Measurements from ENCODE around the gene C16orf78. TPM values are rescaled to one million over a fixed set of nuclear protein-coding genes. Genes with fewer than 3 reads are reported as not detected.

C16orf78 gene
- total RNA-seq, 1 experiment from 2014 or later = not detected

DNA sequence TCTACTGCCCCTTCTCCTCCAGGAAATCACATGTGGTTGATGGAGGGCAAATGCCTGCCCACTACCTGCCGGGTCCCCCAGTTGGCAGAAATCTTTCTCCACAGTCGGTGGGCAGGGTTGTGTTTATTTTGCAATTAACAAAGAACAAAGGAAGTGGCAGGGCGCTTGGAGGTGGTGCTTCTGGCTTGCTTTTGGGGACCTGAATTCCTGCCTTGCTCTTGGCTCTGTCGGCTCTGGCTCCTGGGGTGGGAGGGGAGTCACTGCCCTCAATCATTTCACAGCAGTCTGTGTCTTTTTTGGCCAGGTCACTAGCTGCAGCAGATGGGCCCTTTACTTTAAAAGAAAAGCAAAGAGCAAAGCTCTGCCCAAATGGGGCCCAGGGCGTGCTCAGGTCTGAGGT is 69.2 kb downstream of the C16orf78 start:
- Histone ChIP-seq H3K4me3 (ENCODE audit: low read depth, low read length, poor library complexity, severe bottlenecking) (no peak overlapping the region), H3K9me3 (ENCODE audit: low read depth, low read length, poor library complexity, severe bottlenecking) (no peaks in the 10 kb centered on the region), H3K36me3 (ENCODE audit: insufficient read depth, low read length, poor library complexity, severe bottlenecking) (no peaks in the 10 kb centered on the region), H3K4me1 (ENCODE audit: insufficient read depth, low read length, poor library complexity, severe bottlenecking) (no peaks in the 10 kb centered on the region), H3K27ac (ENCODE audit: low read depth, low read length, poor library complexity, severe bottlenecking) (no peak overlapping the region), H3K27me3 (replicated peaks; ENCODE audit: insufficient read depth, low read depth, low read length, poor library complexity) (peaks cover 14% of the 10 kb centered on the region)
- BruUV-seq (replicated peaks) = no TSS peak
- ChIA-PET CTCF (no interaction called here), POLR2A (ENCODE audit: low non-redundant PET) (no interaction called here)
- TF ChIP-seq EZH2 (IDR thresholded peaks at IDR 0.05; ENCODE audit: borderline replicate concordance, low read depth, low read length, poor library complexity, severe bottlenecking) = no peak
- TF ChIP-seq, protein P1, sequence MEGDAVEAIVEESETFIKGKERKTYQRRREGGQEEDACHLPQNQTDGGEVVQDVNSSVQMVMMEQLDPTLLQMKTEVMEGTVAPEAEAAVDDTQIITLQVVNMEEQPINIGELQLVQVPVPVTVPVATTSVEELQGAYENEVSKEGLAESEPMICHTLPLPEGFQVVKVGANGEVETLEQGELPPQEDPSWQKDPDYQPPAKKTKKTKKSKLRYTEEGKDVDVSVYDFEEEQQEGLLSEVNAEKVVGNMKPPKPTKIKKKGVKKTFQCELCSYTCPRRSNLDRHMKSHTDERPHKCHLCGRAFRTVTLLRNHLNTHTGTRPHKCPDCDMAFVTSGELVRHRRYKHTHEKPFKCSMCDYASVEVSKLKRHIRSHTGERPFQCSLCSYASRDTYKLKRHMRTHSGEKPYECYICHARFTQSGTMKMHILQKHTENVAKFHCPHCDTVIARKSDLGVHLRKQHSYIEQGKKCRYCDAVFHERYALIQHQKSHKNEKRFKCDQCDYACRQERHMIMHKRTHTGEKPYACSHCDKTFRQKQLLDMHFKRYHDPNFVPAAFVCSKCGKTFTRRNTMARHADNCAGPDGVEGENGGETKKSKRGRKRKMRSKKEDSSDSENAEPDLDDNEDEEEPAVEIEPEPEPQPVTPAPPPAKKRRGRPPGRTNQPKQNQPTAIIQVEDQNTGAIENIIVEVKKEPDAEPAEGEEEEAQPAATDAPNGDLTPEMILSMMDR (conservative IDR thresholded peaks at IDR 0.05; ENCODE audit: low read depth, low read length) = no peak
- DNase-seq (ENCODE audit: low spot score) = no peak
- intact Hi-C loops (cut with micrococcal nuclease; ENCODE audit: unreplicated experiment) = no loop called here

DNA sequence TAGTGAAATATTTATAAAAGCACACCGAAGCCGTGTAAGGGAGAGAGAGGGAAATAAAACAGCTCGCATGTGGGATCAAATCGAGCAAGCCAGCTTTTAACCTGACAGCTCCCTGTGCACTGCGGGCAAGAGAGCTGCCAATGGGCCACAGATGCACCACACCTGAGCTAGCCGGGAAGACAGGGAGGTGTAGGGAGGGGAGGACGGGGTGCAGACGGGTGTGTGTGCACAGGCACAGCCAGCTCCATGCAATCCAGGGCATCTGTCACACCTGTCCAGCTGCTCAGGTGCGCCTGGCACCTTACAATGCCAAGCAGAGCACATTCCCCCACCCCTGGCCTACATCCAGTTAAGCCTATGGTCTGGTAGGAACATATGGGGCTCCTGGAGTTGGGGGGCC is 70.0 kb downstream of the C16orf78 start:
- Histone ChIP-seq H3K4me1 (ENCODE audit: insufficient read depth, low read length, poor library complexity, severe bottlenecking) (no peaks in the 10 kb centered on the region), H3K27ac (ENCODE audit: low read depth, low read length, poor library complexity, severe bottlenecking) (no peak overlapping the region), H3K27me3 (replicated peaks; ENCODE audit: insufficient read depth, low read depth, low read length, poor library complexity) (peaks cover 13% of the 10 kb centered on the region), H3K9me3 (ENCODE audit: low read depth, low read length, poor library complexity, severe bottlenecking) (no peaks in the 10 kb centered on the region), H3K4me3 (ENCODE audit: low read depth, low read length, poor library complexity, severe bottlenecking) (no peak overlapping the region), H3K36me3 (ENCODE audit: insufficient read depth, low read length, poor library complexity, severe bottlenecking) (no peaks in the 10 kb centered on the region)
- intact Hi-C loops (cut with micrococcal nuclease; ENCODE audit: unreplicated experiment) = no loop called here
- ChIA-PET CTCF (no interaction called here), POLR2A (ENCODE audit: low non-redundant PET) (no interaction called here)
- BruUV-seq (replicated peaks) = no TSS peak
- TF ChIP-seq, protein P1 (conservative IDR thresholded peaks at IDR 0.05; ENCODE audit: low read depth, low read length) = no peak
- no peak for DNase-seq (ENCODE audit: low spot score)

DNA sequence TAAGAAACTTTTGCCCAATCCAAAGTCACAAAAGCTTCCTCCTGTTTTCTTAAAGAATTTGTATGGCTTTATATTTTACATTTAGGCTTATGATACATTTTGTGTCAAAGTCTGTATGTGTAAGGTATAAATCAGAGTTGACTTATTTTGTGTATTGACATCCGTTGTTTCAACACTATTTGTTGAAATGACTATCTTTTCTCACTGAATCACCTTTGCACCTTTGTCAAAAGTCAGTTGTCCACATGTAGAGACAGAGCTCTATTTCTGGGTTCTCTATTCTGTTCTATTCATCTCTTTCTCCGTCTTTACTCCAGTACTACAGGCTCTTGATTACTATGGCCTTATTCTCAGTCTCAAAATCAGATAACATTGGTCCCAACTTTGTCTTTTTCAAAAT is 73.2 kb downstream of the C16orf78 start:
- intact Hi-C loops (cut with micrococcal nuclease; ENCODE audit: unreplicated experiment) = no loop called here
- no peak for DNase-seq (ENCODE audit: low spot score)
- Histone ChIP-seq H3K4me3 (ENCODE audit: low read depth, low read length, poor library complexity, severe bottlenecking) (no peak overlapping the region), H3K4me1 (ENCODE audit: insufficient read depth, low read length, poor library complexity, severe bottlenecking) (no peaks in the 10 kb centered on the region), H3K27me3 (replicated peaks; ENCODE audit: insufficient read depth, low read depth, low read length, poor library complexity) (peaks cover 6% of the 10 kb centered on the region), H3K9me3 (ENCODE audit: low read depth, low read length, poor library complexity, severe bottlenecking) (no peaks in the 10 kb centered on the region), H3K36me3 (ENCODE audit: insufficient read depth, low read length, poor library complexity, severe bottlenecking) (no peaks in the 10 kb centered on the region), H3K27ac (ENCODE audit: low read depth, low read length, poor library complexity, severe bottlenecking) (no peak overlapping the region)
- CTCF ChIA-PET = no interaction called here
- BruUV-seq (replicated peaks) = no TSS peak
- TF ChIP-seq, protein P1 (conservative IDR thresholded peaks at IDR 0.05; ENCODE audit: low read depth, low read length) = no peak
- no peak for TF ChIP-seq EZH2 (IDR thresholded peaks at IDR 0.05; ENCODE audit: borderline replicate concordance, low read depth, low read length, poor library complexity, severe bottlenecking)
- POLR2A ChIA-PET (ENCODE audit: low non-redundant PET) = no interaction called here

Other genes starting within 250 kb of the C16orf78 start
- gene CBLN1, start 92.0 kb upstream of the C16orf78 start, total RNA-seq (2021) = not detected in 2 replicates

Data from A673 (cell line).